Gastrocnemius medialis (tissue), 4 donors: Measurements from ENCODE around the gene DAPK1.

Experiments used
- CTCF ChIP-seq, 5 experiments: fragments of 450-650 bp in 3 of 5; fragments of 200-600 bp in 2 of 5; sonication (generic) in 2 of 5; IDR thresholded peaks in 4 of 5; conservative IDR thresholded peaks in 1 of 5; 1 replicate in 4 of 5; 2 replicates in 1 of 5; pipeline ENCODE4 v1.5.1; 2016 to 2019; ENCODE audit warnings: antibody characterized with exemption in 5 of 5, mild to moderate bottlenecking in 3 of 5, moderate library complexity in 3 of 5
- POLR2A ChIP-seq, 2 donors: fragments of 450-650 bp; IDR thresholded peaks; one replicate each; pipeline ENCODE4 v1.6.1; 2017; ENCODE audit warnings: antibody characterized with exemption in 2 of 2, mild to moderate bottlenecking in 2 of 2, moderate library complexity in 2 of 2

DNA sequence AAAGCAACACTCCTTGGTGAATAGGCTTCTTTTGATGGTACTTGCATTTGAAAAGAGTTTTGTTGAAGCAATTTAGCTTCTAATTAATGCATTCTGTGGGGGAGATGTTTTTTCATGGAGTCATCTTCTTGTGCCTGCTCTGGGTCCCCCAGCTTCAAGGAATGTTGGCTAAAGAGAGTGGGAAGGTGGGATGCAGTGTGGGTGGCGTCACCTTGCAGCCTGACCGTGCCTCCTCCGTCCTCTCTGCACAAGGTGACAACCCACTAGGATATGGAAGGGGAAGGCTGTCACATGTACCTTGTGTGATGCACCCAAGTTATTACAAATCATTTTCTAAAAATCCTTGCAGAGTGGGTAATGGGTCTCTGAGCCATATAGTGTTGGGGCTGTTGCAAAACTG is 70.7 kb downstream of the DAPK1 start:
- TF ChIP-seq CTCF (IDR thresholded peaks at IDR 0.05 in 4 of 5, conservative IDR thresholded peaks at IDR 0.05 in 1 of 5) (no peak), POLR2A (IDR thresholded peaks at IDR 0.05) (no peak)
